GM18505 (cell line): ENCODE results near the gene SEC16A.

Experiments
- ATAC-seq: cut with Tn5 transposase; IDR thresholded peaks from one replicate; pipeline ENCODE4 v1.9.1; 2021; ENCODE audit not compliant: unreplicated experiment
- POLR2A ChIP-seq: IDR thresholded peaks from 4 replicates; pipeline ENCODE4 v1.6.1; 2011; ENCODE audit warnings: borderline replicate concordance; ENCODE audit not compliant: insufficient read depth, insufficient read length; ENCODE audit errors: extremely low read depth

The SEC16A gene

DNA sequence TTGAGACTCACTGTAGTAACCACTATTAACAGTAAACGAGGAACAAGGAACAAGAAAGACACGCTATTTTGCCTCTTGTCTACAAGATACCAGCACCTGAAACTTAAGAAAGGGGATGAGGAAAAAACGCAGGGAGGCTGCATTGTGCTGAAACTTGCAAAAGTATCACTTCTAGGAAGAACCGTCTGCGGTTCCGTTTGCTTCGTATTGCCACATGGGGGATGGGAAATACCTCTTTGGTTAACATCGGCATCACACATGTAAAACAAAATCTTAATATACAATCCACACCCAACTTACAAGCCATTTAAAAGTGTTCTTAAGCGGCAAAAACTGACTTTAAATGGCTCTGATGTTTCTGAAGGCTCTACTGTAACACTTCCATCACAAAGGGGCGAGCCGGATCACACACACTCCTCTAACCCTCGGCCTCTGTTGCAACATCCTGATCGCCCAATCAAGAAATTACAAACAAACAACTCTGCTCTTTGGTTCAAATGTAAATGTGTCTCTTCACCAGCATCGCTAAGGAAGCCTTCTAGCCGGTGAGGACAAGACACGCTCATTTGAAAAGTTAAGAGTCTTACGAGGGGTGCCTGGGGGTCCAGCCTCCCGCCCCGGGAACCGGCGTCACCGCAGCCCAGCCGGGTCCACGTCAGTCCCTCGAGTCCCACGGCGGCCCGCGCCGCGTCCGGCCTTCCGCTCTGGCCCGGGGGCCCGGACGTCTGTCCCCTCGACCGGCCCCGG is 621 bp downstream of the SEC16A start:
- TF ChIP-seq POLR2A = no peak
- ATAC-seq = no peak

DNA sequence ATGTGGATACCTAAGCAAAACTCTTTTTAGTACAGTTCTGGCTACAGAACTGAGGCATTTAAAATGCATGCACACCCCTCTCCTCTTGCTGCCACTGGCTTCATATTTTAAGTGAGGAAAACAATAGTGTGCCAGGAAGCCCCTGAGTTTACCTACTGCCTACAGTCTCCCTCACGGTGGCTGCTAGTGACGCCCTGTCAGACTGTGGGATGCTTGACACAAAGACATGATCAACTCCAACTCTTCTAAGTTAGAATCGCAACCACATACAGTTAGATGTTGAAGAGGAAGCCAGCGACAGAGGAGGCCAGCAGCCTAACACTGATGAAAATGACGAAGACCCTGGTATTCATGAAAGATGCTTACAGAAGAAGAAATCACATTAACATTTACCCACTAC is 1.3 kb downstream of the SEC16A start:
- ATAC-seq = no peak
- TF ChIP-seq POLR2A = no peak

DNA sequence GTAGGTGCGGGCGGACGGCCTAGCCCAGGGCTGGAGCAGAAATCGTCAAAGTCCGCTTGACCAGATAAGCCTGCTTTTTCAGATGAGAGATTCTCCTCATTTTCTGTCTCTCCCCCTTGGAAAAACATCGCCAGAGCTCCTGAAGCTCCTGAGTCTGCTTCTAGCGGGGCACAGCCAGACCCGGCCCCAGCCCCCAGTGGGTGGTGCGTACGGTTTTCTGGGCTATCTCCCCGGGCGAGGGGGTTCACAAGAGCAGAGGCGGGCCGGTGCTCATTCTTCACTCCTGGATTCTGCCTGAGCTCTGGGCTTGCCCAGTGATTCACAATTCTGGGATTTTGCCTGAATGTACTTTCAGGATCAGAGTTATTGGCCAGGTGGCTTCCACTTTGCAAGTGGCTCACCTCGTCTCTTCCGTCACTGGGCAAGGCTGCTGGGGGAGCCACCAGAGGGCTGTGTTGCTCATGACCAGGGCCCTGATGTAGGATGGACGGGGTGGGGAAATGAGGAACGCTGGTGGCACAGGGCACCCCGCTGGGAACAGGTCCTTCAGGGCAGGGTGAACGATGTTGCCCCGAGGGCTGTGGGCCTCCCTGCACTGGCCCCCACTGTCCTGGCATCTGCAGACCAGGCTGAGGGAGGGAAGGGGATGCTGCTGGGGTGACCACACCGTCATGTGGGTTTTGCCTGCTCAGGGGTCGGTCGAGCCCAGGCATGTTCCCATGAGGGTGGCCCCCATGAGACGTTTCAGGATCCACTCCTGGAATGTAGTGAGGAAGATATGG is 6.3 kb downstream of the SEC16A start:
- ATAC-seq = no peak
- TF ChIP-seq POLR2A = no peak

GRCh38 chr9:136474974-136475865 is 7.6 kb downstream of the SEC16A start:
- no peak for TF ChIP-seq POLR2A
- ATAC-seq = no peak

DNA sequence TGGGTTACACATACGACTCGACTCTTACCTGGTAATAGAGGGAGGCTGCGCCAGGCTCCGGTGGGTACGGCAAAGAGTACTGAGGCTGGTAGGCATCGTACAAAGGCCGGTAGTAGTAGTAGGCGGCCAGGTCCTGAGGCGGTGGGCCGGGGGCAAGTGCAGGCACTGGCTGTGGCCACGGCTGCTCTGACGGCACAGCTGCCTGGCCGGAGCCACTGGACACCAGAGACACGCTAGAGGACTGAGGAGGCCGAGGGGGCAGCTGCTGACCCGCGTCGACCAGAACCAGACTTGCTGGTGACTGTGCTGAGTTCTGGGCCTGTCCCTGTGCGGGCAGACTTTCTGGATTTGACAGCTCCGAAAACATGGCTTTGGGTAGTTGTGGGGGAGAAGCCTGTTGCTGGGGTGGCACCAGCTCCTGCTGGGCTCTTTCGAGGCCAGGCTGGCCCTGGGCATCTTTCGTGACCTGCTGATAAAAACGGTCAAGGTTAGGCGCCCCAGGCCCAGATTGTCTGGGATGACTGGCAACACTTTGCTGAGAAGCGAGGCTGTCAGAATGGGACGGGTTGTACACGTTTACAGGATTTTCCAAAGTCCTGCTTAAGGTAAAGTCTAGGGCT is 8.7 kb downstream of the SEC16A start:
- no peak for ATAC-seq
- no peak for TF ChIP-seq POLR2A

GRCh38 chr9:136473354-136473721 is 9.5 kb downstream of the SEC16A start:
- ATAC-seq = no peak
- no peak for TF ChIP-seq POLR2A

GRCh38 chr9:136472640-136473353 is 10.0 kb downstream of the SEC16A start:
- ATAC-seq = no peak
- no peak for TF ChIP-seq POLR2A

- TF ChIP-seq POLR2A = no peak
Measured at GRCh38 chr9:136471802-136472487, 10.9 kb downstream of the SEC16A start.

GRCh38 chr9:136470792-136471469 is 11.9 kb downstream of the SEC16A start:
- TF ChIP-seq POLR2A = no peak
- no peak for ATAC-seq

More at GRCh38 chr9:136471802-136472487, 10.9 kb downstream of the SEC16A start:
- ATAC-seq = no peak

DNA sequence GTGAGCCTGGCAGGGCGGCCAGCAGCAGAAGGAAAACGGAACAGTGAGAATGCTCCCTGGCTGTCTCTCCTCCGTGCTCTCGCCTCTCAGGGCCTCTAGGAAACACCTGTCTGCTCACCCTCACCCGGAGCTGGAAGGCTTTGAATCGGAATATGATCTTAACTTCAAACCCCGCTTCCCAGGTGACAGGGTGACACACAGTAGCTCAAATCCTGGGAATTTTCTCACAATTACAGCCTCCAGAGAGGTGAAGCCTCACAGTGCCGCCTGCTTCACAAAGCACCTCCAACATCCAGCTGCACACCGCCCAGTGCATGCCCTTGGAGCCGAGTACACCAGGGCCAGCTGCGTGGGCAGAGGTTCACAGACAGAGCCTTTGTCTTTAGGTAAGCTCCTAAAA is 12.5 kb downstream of the SEC16A start:
- TF ChIP-seq POLR2A = no peak
- ATAC-seq = no peak

DNA sequence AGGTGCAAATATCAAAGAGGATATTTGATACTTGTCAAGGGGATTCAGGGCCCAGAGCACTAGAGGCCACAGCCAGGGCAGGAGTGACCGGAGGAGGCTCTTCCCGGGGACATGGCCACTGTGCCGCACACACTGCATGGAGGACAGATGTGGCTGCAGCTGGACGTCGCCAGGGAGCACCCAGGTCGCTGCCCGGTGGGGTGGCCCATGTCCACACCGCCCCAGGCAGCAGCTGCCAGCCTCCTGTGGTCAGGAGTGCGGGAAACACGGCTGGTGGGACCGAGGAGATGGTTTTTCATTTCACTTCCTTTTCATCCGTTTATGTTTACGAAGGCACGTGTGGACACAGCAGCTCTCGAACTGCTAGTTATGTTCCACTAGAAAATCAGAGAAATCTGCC is 15.1 kb downstream of the SEC16A start:
- ATAC-seq = no peak
- no peak for TF ChIP-seq POLR2A
